Glomerular visceral epithelial cell (primary cell): ENCODE results near the gene TSPO2.
A peak's percentile ranks its signal among the peaks of the same experiment; 100 is the strongest.

Experiments used
- DNase-seq: peaks from one replicate; pipeline ENCODE4 v3.0.0-alpha.2; 2016; ENCODE audit errors: extremely low spot score

Gene TSPO2

GRCh38 chr6:41027799-41028560 lies 14.3 kb upstream of the TSPO2 start:
- peak; percentile 76 for DNase-seq

- DNase-seq, result no peak
These were observed 13.5 kb upstream of the TSPO2 start for GRCh38 chr6:41028561-41029412.

- DNase-seq, result no peak
These were observed 9.4 kb upstream of the TSPO2 start for GRCh38 chr6:41032830-41033229.

- DNase-seq, result no peak
These were observed 8.5 kb upstream of the TSPO2 start for GRCh38 chr6:41033776-41034175.

- peak; percentile 31 for DNase-seq
These were observed 6.1 kb upstream of the TSPO2 start for GRCh38 chr6:41036186-41036585.

- DNase-seq, result no peak
These were observed 5.7 kb upstream of the TSPO2 start for GRCh38 chr6:41036601-41037000.

- peak; percentile 65 for DNase-seq
These were observed 5.0 kb upstream of the TSPO2 start for GRCh38 chr6:41037107-41037900.

- no peak for DNase-seq
These were observed 4.1 kb upstream of the TSPO2 start for GRCh38 chr6:41038205-41038604.

GRCh38 chr6:41039060-41039998 lies 2.9 kb upstream of the TSPO2 start, which contains the start of gene UNC5CL:
UNC5CL (minus strand) TSS chr6:41039221; CDS start chr6:41035074, 4,147 bp downstream.
- peak; percentile 60 for DNase-seq

GRCh38 chr6:41040101-41040939 lies 1.9 kb upstream of the TSPO2 start:
- DNase-seq, result peak; percentile 88

GRCh38 chr6:41040940-41041536 lies 1.2 kb upstream of the TSPO2 start:
- DNase-seq, result no peak

GRCh38 chr6:41043151-41043550 lies 884 bp downstream of the TSPO2 start:
- no peak for DNase-seq

GRCh38 chr6:41045664-41046063 lies 3.4 kb downstream of the TSPO2 start:
- no peak for DNase-seq

GRCh38 chr6:41046084-41046483 lies 3.8 kb downstream of the TSPO2 start:
- DNase-seq, result no peak

GRCh38 chr6:41047306-41047705 lies 5.0 kb downstream of the TSPO2 start:
- DNase-seq, result no peak

- no peak for DNase-seq
These were observed 5.8 kb downstream of the TSPO2 start for GRCh38 chr6:41047745-41048732.

- DNase-seq, result no peak
These were observed 7.3 kb downstream of the TSPO2 start for GRCh38 chr6:41049521-41049920.

GRCh38 chr6:41049955-41050354 lies 7.7 kb downstream of the TSPO2 start:
- no peak for DNase-seq
